ENCODE data around the gene LDB2. TPM values are rescaled to one million over a fixed set of nuclear protein-coding genes. Genes with fewer than 3 reads are reported as not detected.

LDB2 gene
- total RNA-seq, 1 donor from 2014 or later, result 31.5 TPM

DNA sequence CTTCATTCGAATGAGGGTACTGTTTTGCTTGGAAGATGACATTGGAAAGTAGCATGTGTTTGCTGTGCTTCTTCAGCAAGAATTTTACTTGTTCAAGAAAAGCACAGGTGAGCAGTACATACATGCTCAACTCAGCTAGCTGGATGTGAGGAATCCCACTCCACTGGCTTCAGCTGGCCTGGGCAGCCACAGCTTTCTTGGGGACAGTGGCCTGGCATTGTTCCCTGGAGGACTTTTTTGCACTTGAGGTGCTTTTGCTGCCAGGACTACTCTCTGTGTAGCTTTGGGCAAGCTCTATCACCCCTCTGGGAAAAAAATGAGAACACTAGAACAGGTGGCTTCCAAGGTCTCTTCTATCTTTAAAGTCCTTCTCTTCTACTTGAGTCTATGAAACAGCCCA is 184.3 kb downstream of the LDB2 start:
- H3K27me3 Mint-ChIP-seq, result no peaks in the 10 kb centered on the region
- H3K4me1 Mint-ChIP-seq (ENCODE audit: unreplicated experiment), result no peaks in the 10 kb centered on the region
- no peak overlapping the region for H3K4me3 Mint-ChIP-seq
- TF ChIP-seq CTCF (conservative IDR thresholded peaks at IDR 0.05), result no peak
- DNase-seq (ENCODE audit: extremely low spot score, unreplicated experiment), result no peak
- peaks cover 4% of the 10 kb centered on the region for H3K9me3 Mint-ChIP-seq
- H3K27ac Mint-ChIP-seq, result no peak overlapping the region
- no peaks in the 10 kb centered on the region for H3K36me3 Mint-ChIP-seq

DNA sequence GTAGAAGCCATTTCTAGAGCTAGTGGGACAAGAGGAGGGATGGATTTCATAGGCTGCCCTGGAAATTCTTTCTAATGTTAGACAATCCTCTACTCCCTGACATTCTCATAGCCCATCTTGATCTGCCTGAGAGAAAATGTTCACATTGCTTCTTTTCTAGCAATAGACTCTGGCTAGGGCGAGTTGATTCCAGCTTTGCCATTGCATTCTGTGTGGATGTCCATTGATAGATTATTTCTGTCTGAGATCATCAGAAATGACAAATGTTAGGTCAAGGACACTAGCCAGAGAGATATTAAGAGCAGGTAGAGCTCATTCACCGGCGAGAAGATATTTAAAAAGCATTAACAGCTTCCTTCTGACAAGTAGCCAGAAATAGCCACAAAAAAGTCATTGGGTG is 184.7 kb downstream of the LDB2 start:
- H3K4me3 Mint-ChIP-seq, result no peak overlapping the region
- no peaks in the 10 kb centered on the region for H3K36me3 Mint-ChIP-seq
- no peaks in the 10 kb centered on the region for H3K27me3 Mint-ChIP-seq
- H3K9me3 Mint-ChIP-seq, result peaks cover 4% of the 10 kb centered on the region
- DNase-seq (ENCODE audit: extremely low spot score, unreplicated experiment), result no peak
- TF ChIP-seq CTCF (conservative IDR thresholded peaks at IDR 0.05), result no peak
- H3K27ac Mint-ChIP-seq, result no peak overlapping the region
- no peaks in the 10 kb centered on the region for H3K4me1 Mint-ChIP-seq (ENCODE audit: unreplicated experiment)

DNA sequence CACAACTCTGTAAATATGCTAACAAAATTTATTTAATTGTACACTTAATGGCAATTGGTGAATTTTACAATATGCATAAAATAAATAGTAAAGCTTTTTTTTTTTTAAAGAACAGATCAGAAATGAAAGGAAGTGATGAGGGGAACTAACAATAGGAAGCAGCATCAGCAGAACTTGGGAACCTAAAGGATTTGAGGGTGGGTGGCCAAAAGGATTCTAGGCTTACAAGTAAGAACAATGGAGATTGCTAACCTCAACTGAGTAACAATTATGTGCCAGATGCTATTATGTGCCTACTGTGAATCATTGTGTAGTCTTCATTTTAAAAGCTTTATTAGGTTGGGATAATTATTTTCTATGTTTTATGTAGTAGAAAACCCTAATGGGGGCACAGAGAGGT is 185.2 kb downstream of the LDB2 start:
- no peak overlapping the region for H3K4me3 Mint-ChIP-seq
- no peak for DNase-seq (ENCODE audit: extremely low spot score, unreplicated experiment)
- TF ChIP-seq CTCF (conservative IDR thresholded peaks at IDR 0.05), result no peak
- H3K4me1 Mint-ChIP-seq (ENCODE audit: unreplicated experiment), result peaks cover 3% of the 10 kb centered on the region
- H3K36me3 Mint-ChIP-seq, result peaks cover 3% of the 10 kb centered on the region
- peaks cover 4% of the 10 kb centered on the region for H3K9me3 Mint-ChIP-seq
- no peak overlapping the region for H3K27ac Mint-ChIP-seq
- H3K27me3 Mint-ChIP-seq, result no peaks in the 10 kb centered on the region

- Mint-ChIP-seq H3K27me3 (no peaks in the 10 kb centered on the region), H3K27ac (no peak overlapping the region), H3K9me3 (peaks cover 4% of the 10 kb centered on the region), H3K4me3 (no peak overlapping the region), H3K36me3 (peaks cover 4% of the 10 kb centered on the region), H3K4me1 (ENCODE audit: unreplicated experiment) (peaks cover 12% of the 10 kb centered on the region)
- TF ChIP-seq CTCF (conservative IDR thresholded peaks at IDR 0.05), result no peak
- DNase-seq (ENCODE audit: extremely low spot score, unreplicated experiment), result no peak
Observed at GRCh38 chr4:16710198-16710597, 188.2 kb downstream of the LDB2 start.

- no peaks in the 10 kb centered on the region for H3K9me3 Mint-ChIP-seq
- no peak for TF ChIP-seq CTCF (conservative IDR thresholded peaks at IDR 0.05)
Observed at GRCh38 chr4:16707874-16708273, 190.6 kb downstream of the LDB2 start.

GRCh38 chr4:16706251-16706650 is 192.2 kb downstream of the LDB2 start:
- Mint-ChIP-seq H3K36me3 (peaks cover 4% of the 10 kb centered on the region), H3K27ac (no peak overlapping the region), H3K27me3 (no peaks in the 10 kb centered on the region), H3K4me3 (no peak overlapping the region), H3K4me1 (ENCODE audit: unreplicated experiment) (peaks cover 12% of the 10 kb centered on the region), H3K9me3 (no peaks in the 10 kb centered on the region)
- TF ChIP-seq CTCF (conservative IDR thresholded peaks at IDR 0.05), result no peak
- no peak for DNase-seq (ENCODE audit: extremely low spot score, unreplicated experiment)

More at GRCh38 chr4:16707874-16708273, 190.6 kb downstream of the LDB2 start:
- Mint-ChIP-seq H3K27me3 (no peaks in the 10 kb centered on the region), H3K4me3 (no peak overlapping the region), H3K4me1 (ENCODE audit: unreplicated experiment) (peaks cover 12% of the 10 kb centered on the region), H3K27ac (no peak overlapping the region), H3K36me3 (peaks cover 4% of the 10 kb centered on the region)
- no peak for DNase-seq (ENCODE audit: extremely low spot score, unreplicated experiment)
